ENCODE measurements around the gene ZNF593OS. TPM values are rescaled to one million over a fixed set of nuclear protein-coding genes. Genes with fewer than 3 reads are reported as not detected.

The ZNF593OS gene
- total and polyA plus RNA-seq, 7 donors: 0.16 to 4.2 (median 1.6) TPM

DNA sequence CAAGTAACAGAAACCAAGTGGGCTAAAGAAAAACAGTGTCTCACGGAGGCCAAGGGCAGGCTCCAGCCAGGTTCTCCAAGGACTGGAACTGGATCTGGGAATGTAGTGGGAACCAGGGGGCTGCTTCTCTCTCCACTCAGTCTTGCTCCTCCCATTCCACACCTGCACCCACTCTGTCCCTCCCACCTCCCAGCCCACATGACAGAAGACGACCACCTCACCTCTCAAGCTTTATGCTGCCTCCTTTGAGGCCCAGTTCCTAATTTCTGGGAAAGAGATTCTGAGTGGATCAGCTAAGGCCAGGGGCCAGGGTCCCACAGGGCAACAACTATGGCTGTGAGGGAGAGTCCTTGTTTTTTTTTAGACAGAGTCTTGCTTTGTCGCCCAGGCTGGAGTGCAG is 43.6 kb upstream of the ZNF593OS start:
- TF ChIP-seq, protein P1, sequence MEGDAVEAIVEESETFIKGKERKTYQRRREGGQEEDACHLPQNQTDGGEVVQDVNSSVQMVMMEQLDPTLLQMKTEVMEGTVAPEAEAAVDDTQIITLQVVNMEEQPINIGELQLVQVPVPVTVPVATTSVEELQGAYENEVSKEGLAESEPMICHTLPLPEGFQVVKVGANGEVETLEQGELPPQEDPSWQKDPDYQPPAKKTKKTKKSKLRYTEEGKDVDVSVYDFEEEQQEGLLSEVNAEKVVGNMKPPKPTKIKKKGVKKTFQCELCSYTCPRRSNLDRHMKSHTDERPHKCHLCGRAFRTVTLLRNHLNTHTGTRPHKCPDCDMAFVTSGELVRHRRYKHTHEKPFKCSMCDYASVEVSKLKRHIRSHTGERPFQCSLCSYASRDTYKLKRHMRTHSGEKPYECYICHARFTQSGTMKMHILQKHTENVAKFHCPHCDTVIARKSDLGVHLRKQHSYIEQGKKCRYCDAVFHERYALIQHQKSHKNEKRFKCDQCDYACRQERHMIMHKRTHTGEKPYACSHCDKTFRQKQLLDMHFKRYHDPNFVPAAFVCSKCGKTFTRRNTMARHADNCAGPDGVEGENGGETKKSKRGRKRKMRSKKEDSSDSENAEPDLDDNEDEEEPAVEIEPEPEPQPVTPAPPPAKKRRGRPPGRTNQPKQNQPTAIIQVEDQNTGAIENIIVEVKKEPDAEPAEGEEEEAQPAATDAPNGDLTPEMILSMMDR (IDR thresholded peaks at IDR 0.05): no peak
- H3K4me1 ChIP-seq: no peaks in the 10 kb centered on the region
- H3K4me3 ChIP-seq: no peak overlapping the region
- no peaks in the 10 kb centered on the region for H3K36me3 ChIP-seq (ENCODE audit: insufficient read depth in 1 of 2, low read depth in 1 of 2)
- DNase-seq (no peak), ATAC-seq (no peak)
- H3K27ac ChIP-seq: no peak overlapping the region
- no peaks in the 10 kb centered on the region for H3K9me3 ChIP-seq
- H3K27me3 ChIP-seq (ENCODE audit: insufficient read depth in 3 of 3, low read length in 2 of 3): no peaks in the 10 kb centered on the region
- WGBS, 3 donors: 40 to 57% (median 51%) methylated on average over 3 of the region's 3 CpGs
- intact Hi-C loops (cut with DNase I): no loop called here

DNA sequence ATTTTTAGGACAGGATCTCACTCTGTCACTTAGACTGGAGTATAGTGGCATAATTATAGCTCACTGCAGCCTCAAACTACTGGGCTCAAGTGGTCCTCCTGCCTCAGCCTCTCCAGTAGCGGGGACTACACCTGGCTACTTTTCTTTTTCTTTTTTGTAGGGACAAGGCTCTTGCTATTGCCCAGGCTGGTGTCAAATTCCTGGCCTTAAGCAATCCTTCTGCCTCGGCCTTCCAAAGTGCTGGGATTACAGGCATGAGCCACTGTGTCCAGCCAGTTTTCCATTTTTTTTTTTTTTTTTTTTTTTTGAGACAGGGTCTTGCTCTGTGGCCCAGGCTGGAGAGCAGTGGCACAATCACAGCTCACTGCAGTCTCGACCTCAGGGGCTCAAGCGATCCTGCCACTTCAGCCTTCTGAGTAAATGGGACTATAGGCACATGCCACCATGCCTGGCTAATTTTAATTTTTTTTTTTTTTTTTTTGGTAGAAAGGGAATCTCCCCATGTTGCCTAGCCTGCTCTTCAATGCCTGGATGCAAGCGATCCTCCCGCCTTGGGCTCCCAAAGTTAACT is 41.8 kb upstream of the ZNF593OS start:
- H3K4me3 ChIP-seq: no peak overlapping the region
- no peaks in the 10 kb centered on the region for H3K36me3 ChIP-seq (ENCODE audit: insufficient read depth in 1 of 2, low read depth in 1 of 2)
- 73 to 82% (median 79%) methylated on average over 6 of the region's 6 CpGs for WGBS, 3 donors
- H3K4me1 ChIP-seq: no peaks in the 10 kb centered on the region
- ATAC-seq: peak in 1 of 4 donors; percentile 43
- no peaks in the 10 kb centered on the region for H3K27me3 ChIP-seq (ENCODE audit: insufficient read depth in 3 of 3, low read length in 2 of 3)
- intact Hi-C loops (cut with DNase I): no loop called here
- H3K9me3 ChIP-seq: no peaks in the 10 kb centered on the region
- TF ChIP-seq, protein P1 (IDR thresholded peaks at IDR 0.05): no peak
- DNase-seq: no peak
- H3K27ac ChIP-seq: no peak overlapping the region

DNA sequence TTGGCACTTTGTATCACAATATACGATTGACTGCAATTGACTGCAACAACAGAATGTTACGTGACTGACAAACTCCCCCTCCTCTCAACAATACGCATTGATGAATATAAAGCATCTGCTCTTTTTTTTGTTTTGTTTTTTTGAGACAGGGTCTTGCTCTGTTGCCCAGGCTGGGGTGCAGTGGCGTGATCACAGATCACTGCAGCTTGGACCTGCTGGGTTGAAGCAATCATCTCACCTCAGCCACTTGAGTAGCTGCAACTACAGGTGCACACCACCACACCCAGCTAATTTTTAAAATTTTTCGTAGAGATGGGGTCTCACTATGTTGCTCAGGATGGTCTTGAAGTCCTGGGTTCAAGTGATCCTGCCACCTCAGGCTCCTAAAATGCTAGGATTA is 41.1 kb upstream of the ZNF593OS start:
- intact Hi-C loops (cut with DNase I): no loop called here
- 87 to 93% (median 88%) methylated on average over 5 of the region's 5 CpGs for WGBS, 3 donors

DNA sequence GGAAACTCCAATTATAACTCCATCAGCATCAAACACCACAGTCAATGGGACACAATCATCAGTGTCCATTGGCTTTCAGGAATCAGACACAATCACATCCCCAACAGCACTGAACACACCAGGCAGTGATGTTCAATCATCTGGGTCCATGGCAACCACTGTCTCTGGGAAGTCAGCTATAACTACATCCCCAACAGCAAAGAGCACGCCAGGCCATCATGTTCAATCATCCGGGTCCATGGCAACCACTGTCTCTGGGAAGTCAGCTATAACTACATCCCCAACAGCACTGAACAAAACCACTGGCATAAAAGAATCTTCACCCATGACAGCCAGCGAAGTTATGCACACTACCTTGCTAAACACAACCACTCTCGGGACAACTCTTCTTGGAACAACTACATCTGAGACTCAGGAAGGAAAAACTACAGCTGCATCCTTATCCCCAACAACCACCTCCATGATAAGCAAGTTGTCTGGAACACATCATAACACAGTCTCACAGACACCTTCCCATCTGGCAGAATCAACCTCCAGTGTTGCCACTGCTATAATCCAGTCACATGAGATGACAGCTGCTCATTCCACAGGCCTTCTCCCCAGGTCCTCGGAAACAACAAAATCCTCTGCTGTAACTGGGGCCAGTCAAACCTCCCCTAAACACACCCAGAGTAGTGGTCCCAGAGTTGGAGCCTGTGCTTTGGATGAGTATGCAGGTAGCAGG is 38.7 kb upstream of the ZNF593OS start:
- ATAC-seq (peak in 1 of 4 donors; percentile 78), DNase-seq (no peak)
- WGBS, 3 donors: 71% methylated on average over 5 of the region's 5 CpGs
- Histone ChIP-seq H3K4me3 (no peak overlapping the region), H3K27ac (no peak overlapping the region), H3K27me3 (ENCODE audit: insufficient read depth in 3 of 3, low read length in 2 of 3) (no peaks in the 10 kb centered on the region), H3K9me3 (no peaks in the 10 kb centered on the region), H3K36me3 (ENCODE audit: insufficient read depth in 1 of 2, low read depth in 1 of 2) (no peaks in the 10 kb centered on the region), H3K4me1 (no peaks in the 10 kb centered on the region)
- TF ChIP-seq, protein P1 (IDR thresholded peaks at IDR 0.05): no peak
- intact Hi-C loops (cut with DNase I): no loop called here

More for the DNA sequence above, 41.1 kb upstream of the ZNF593OS start:
- H3K27ac ChIP-seq: no peak overlapping the region
- H3K9me3 ChIP-seq: no peaks in the 10 kb centered on the region
- DNase-seq (no peak), ATAC-seq (no peak)
- no peaks in the 10 kb centered on the region for H3K27me3 ChIP-seq (ENCODE audit: insufficient read depth in 3 of 3, low read length in 2 of 3)
- TF ChIP-seq, protein P1 (IDR thresholded peaks at IDR 0.05): no peak
- no peak overlapping the region for H3K4me3 ChIP-seq
- H3K4me1 ChIP-seq: no peaks in the 10 kb centered on the region
- no peaks in the 10 kb centered on the region for H3K36me3 ChIP-seq (ENCODE audit: insufficient read depth in 1 of 2, low read depth in 1 of 2)
